ENCODE measurements around the gene YJEFN3.

GRCh38 chr19:19524053-19524452 is 4.7 kb upstream of the YJEFN3 start:
- TF ChIP-seq CTCF (conservative IDR thresholded peaks at IDR 0.05 in 1 of 2, IDR thresholded peaks at IDR 0.05 in 1 of 2; ENCODE audit: extremely low read depth in 1 of 2, insufficient read depth in 1 of 2, low read depth in 1 of 2, low read length in 2 of 2), result no peak
- no peak for TF ChIP-seq EZH2 (IDR thresholded peaks at IDR 0.05; ENCODE audit: borderline replicate concordance, low read length)
